HepG2 (cell line): Measurements from ENCODE around the gene MSANTD1. TPM values are rescaled to one million over a fixed set of nuclear protein-coding genes. Genes with fewer than 3 reads are reported as not detected.
A peak's percentile ranks its signal among the peaks of the same experiment; 100 is the strongest.

ENCODE experiments used
- CEBPB ChIP-seq: IDR thresholded peaks from 2 replicates; pipeline ENCODE4 v1.6.1; 2011; ENCODE audit warnings: low read depth, low read length, improper control_type of control experiment, borderline replicate concordance
- EP300 ChIP-seq, 3 experiments: sonication (generic) in 1 of 3; formaldehyde crosslinking in 1 of 3; IDR thresholded peaks; 2 replicates each; pipeline versions ENCODE4 v1.5.1 to v1.6.1; 2011 to 2020; ENCODE audit warnings: low read depth in 2 of 3, low read length in 2 of 3, borderline replicate concordance in 1 of 3, improper control_type of control experiment in 1 of 3, mild to moderate bottlenecking in 1 of 3, missing genetic modification reagents in 1 of 3, moderate library complexity in 1 of 3
- FOXK1 ChIP-seq: sonication (generic); formaldehyde crosslinking; IDR thresholded peaks from 2 replicates; pipeline ENCODE4 v1.4.0; 2020; ENCODE audit warnings: low read depth, missing genetic modification reagents, borderline replicate concordance
- GATA4 ChIP-seq: sonication (generic); IDR thresholded peaks from 2 replicates; pipeline ENCODE4 v1.6.1; 2016; ENCODE audit warnings: antibody characterized with exemption, low read depth, borderline replicate concordance
- HDAC2 ChIP-seq: sonication (generic); formaldehyde crosslinking; IDR thresholded peaks from 2 replicates; pipeline ENCODE4 v1.4.0; 2020; ENCODE audit warnings: missing genetic modification reagents
- HMG20B ChIP-seq: conservative IDR thresholded peaks from 2 replicates; pipeline ENCODE4 v1.6.1; 2016; ENCODE audit warnings: missing genetic modification reagents, missing compliant biosample characterization
- HOXA3 ChIP-seq: sonication (generic); formaldehyde crosslinking; IDR thresholded peaks from 2 replicates; pipeline ENCODE4 v1.5.0; 2020; ENCODE audit warnings: missing genetic modification reagents
- NFE2L2 ChIP-seq: fragments of 150-350 bp; IDR thresholded peaks from 2 replicates; pipeline ENCODE4 v1.6.1; 2014; ENCODE audit warnings: low read length
- PPARG ChIP-seq: conservative IDR thresholded peaks from 2 replicates; pipeline ENCODE4 v1.6.1; 2016; ENCODE audit warnings: missing biosample characterization, missing genetic modification reagents
- SOX6 ChIP-seq, 2 experiments: fragments of 450-650 bp in 1 of 2; sonication (generic) in 1 of 2; formaldehyde crosslinking in 1 of 2; IDR thresholded peaks; 2 replicates each; pipeline versions ENCODE4 v1.4.0 to v1.6.1; 2017 to 2020; ENCODE audit warnings: antibody characterized with exemption in 1 of 2, mild to moderate bottlenecking in 1 of 2, missing genetic modification reagents in 1 of 2
- ZBTB7B ChIP-seq: sonication (generic); formaldehyde crosslinking; IDR thresholded peaks from 2 replicates; pipeline ENCODE4 v1.4.0; 2020; ENCODE audit warnings: missing genetic modification reagents
- ZNF788 ChIP-seq: sonication (generic); formaldehyde crosslinking; IDR thresholded peaks from 2 replicates; pipeline ENCODE4 v1.5.0; 2020; ENCODE audit warnings: mild to moderate bottlenecking, missing genetic modification reagents, borderline replicate concordance
- polyA plus RNA-seq, 8 experiments: library from polyadenylated mRNA; depleted of rRNA in 3 of 8; stranded (reverse) in 7 of 8; unstranded in 1 of 8; fragments of >200 nt; fragmentation: Illumina TruSeq in 4 of 8; extraction: Trizol in 4 of 8; gene quantifications; 2 replicates each; pipeline versions ENCODE4 v1.2.1 to v1.2.3, GENCODE V29; 2011 to 2016; ENCODE audit warnings: low read depth in 4 of 8, missing spikeins in 1 of 8, mixed read lengths in 1 of 8; ENCODE audit not compliant: insufficient read depth in 1 of 8
- total RNA-seq, 5 experiments: library from RNA; depleted of rRNA; stranded (reverse); fragments of >200 nt; fragmentation: Illumina TruSeq; extraction: Trizol; gene quantifications; 2 replicates each; pipeline ENCODE4 v1.2.3, GENCODE V29; 2016; ENCODE audit warnings: low read depth in 1 of 5
- TF ChIP-seq, protein P1 (sequence below): sonication (generic); formaldehyde crosslinking; IDR thresholded peaks from 2 replicates; pipeline ENCODE4 v1.4.0; 2020; ENCODE audit warnings: missing genetic modification reagents
- TF ChIP-seq, protein P2 (sequence below): IDR thresholded peaks from 2 replicates; pipeline ENCODE4 v1.6.1; 2016; ENCODE audit warnings: control low read depth
- TF ChIP-seq, protein P3 (sequence below): IDR thresholded peaks from 2 replicates; pipeline ENCODE4 v1.6.1; 2016; ENCODE audit warnings: mild to moderate bottlenecking
- TF ChIP-seq, protein P4 (sequence below): conservative IDR thresholded peaks from 2 replicates; pipeline ENCODE4 v1.6.1; 2018; ENCODE audit warnings: missing genetic modification reagents
- TF ChIP-seq, protein P5 (sequence below): IDR thresholded peaks from 2 replicates; pipeline ENCODE4 v1.6.1; 2016; ENCODE audit warnings: missing genetic modification reagents, missing compliant biosample characterization
- TF ChIP-seq, protein P6 (sequence below), 2 experiments: sonication (generic) in 1 of 2; formaldehyde crosslinking in 1 of 2; IDR thresholded peaks; 2 replicates each; pipeline versions ENCODE4 v1.4.0 to v1.6.1; 2016 to 2020; ENCODE audit warnings: borderline replicate concordance in 1 of 2, low read depth in 1 of 2, mild to moderate bottlenecking in 1 of 2, missing genetic modification reagents in 1 of 2

Gene MSANTD1
- total and polyA plus RNA-seq, 2 of the 13 experiments (the other 11 are each of a cell fraction or from before 2014, with no cell fraction given): 0.22 to 0.40 TPM

DNA sequence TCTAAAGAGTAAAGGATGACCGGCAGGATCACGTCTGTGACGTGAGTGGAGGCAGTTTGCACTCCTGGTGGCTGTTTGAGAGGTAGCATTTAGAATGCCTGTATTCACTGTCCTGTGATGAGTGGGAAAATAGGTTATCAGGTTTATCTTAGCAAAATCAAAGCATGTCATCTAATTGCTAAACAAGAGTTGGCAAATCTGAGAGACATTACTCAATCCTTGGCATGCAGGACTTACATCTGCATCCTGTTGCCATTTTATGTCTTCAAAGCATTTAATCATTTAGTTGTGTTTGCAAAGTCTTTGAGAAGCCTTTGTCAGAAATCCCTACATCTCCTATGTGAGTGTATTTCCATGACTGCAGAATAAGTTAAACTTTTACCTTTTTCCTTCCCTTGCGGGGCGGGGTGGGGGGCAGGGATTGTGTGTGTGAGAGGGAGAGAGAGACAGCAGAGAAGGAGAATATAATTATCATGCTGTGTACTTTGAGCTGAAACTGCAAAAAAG lies 41.4 kb upstream of the MSANTD1 start (continued):
- TF ChIP-seq NFE2L2 (no peak), HOXA3 (CRISPR knock-in tag) (0 out of 2 replicates have a peak, but pooled peaks have one; percentile 51), ZNF788 (CRISPR knock-in tag) (no peak), FOXK1 (CRISPR knock-in tag) (0 out of 2 replicates have a peak, but pooled peaks have one; percentile 15), HMG20B (CRISPR knock-in tag) (peak; percentile 87), GATA4 (peak; percentile 81; the same call in 1 of the 2 replicates), ZBTB7B (no peak; the same call in 1 of the 2 replicates), SOX6 (IDR thresholded peaks at IDR 0.05) (no peak), SOX6 (CRISPR knock-in tag; IDR thresholded peaks at IDR 0.05) (peak; percentile 74), EP300 (IDR thresholded peaks at IDR 0.05; ENCODE audit: low read depth in 2 of 2, low read length in 2 of 2) (peak; percentile 44 to 92; a peak in 2 of 4 replicates), EP300 (CRISPR knock-in tag; IDR thresholded peaks at IDR 0.05; ENCODE audit: borderline replicate concordance) (peak; percentile 77; the same call in 1 of the 2 replicates), PPARG (CRISPR knock-in tag) (peak; percentile 77), CEBPB (peak; percentile 82), HDAC2 (CRISPR knock-in tag) (peak; percentile 67)
- TF ChIP-seq, protein P1, sequence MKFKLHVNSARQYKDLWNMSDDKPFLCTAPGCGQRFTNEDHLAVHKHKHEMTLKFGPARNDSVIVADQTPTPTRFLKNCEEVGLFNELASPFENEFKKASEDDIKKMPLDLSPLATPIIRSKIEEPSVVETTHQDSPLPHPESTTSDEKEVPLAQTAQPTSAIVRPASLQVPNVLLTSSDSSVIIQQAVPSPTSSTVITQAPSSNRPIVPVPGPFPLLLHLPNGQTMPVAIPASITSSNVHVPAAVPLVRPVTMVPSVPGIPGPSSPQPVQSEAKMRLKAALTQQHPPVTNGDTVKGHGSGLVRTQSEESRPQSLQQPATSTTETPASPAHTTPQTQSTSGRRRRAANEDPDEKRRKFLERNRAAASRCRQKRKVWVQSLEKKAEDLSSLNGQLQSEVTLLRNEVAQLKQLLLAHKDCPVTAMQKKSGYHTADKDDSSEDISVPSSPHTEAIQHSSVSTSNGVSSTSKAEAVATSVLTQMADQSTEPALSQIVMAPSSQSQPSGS (CRISPR knock-in tag): no peak
- TF ChIP-seq, protein P2, sequence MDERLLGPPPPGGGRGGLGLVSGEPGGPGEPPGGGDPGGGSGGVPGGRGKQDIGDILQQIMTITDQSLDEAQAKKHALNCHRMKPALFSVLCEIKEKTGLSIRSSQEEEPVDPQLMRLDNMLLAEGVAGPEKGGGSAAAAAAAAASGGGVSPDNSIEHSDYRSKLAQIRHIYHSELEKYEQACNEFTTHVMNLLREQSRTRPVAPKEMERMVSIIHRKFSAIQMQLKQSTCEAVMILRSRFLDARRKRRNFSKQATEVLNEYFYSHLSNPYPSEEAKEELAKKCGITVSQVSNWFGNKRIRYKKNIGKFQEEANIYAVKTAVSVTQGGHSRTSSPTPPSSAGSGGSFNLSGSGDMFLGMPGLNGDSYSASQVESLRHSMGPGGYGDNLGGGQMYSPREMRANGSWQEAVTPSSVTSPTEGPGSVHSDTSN (CRISPR knock-in tag): no peak
- TF ChIP-seq, protein P3, sequence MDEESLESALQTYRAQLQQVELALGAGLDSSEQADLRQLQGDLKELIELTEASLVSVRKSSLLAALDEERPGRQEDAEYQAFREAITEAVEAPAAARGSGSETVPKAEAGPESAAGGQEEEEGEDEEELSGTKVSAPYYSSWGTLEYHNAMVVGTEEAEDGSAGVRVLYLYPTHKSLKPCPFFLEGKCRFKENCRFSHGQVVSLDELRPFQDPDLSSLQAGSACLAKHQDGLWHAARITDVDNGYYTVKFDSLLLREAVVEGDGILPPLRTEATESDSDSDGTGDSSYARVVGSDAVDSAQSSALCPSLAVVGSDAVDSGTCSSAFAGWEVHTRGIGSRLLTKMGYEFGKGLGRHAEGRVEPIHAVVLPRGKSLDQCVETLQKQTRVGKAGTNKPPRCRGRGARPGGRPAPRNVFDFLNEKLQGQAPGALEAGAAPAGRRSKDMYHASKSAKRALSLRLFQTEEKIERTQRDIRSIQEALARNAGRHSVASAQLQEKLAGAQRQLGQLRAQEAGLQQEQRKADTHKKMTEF (CRISPR knock-in tag): peak; percentile 54
- TF ChIP-seq, protein P4, sequence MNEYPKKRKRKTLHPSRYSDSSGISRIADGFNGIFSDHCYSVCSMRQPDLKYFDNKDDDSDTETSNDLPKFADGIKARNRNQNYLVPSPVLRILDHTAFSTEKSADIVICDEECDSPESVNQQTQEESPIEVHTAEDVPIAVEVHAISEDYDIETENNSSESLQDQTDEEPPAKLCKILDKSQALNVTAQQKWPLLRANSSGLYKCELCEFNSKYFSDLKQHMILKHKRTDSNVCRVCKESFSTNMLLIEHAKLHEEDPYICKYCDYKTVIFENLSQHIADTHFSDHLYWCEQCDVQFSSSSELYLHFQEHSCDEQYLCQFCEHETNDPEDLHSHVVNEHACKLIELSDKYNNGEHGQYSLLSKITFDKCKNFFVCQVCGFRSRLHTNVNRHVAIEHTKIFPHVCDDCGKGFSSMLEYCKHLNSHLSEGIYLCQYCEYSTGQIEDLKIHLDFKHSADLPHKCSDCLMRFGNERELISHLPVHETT (CRISPR knock-in tag): no peak
- TF ChIP-seq, protein P5, sequence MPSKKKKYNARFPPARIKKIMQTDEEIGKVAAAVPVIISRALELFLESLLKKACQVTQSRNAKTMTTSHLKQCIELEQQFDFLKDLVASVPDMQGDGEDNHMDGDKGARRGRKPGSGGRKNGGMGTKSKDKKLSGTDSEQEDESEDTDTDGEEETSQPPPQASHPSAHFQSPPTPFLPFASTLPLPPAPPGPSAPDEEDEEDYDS (CRISPR knock-in tag): no peak
- TF ChIP-seq, protein P6, sequence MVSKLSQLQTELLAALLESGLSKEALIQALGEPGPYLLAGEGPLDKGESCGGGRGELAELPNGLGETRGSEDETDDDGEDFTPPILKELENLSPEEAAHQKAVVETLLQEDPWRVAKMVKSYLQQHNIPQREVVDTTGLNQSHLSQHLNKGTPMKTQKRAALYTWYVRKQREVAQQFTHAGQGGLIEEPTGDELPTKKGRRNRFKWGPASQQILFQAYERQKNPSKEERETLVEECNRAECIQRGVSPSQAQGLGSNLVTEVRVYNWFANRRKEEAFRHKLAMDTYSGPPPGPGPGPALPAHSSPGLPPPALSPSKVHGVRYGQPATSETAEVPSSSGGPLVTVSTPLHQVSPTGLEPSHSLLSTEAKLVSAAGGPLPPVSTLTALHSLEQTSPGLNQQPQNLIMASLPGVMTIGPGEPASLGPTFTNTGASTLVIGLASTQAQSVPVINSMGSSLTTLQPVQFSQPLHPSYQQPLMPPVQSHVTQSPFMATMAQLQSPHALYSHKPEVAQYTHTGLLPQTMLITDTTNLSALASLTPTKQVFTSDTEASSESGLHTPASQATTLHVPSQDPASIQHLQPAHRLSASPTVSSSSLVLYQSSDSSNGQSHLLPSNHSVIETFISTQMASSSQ (IDR thresholded peaks at IDR 0.05; ENCODE audit: low read depth): peak; percentile 87
- TF ChIP-seq, protein P6 (CRISPR knock-in tag; IDR thresholded peaks at IDR 0.05; ENCODE audit: borderline replicate concordance): peak; percentile 63; the same call in 1 of the 2 replicates
